ENCODE results near the gene ZNF280A.
"Not testable (repeated sequence)": the region's sequence is repeated elsewhere in the genome, so short reads cannot be mapped to it uniquely, and the experiment has no call there.

The ZNF280A gene

DNA sequence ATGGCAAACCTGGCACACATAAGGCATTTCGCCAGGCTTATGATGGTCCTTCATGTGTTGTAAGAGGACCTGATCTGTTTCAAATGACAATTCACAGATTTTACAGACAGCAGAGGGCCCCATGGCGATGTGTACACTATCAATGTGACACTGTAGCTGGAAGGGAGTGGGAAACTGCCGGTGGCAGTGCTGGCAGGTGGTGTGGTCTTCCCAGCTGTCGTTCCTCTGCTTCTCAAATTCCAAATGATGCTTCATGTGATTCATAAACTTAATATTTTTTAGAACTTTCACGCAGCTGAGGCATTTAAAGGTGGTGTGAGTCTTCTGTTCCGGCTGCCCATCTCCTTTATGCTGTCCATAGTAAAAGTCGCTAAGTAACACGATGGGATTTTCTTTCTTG is 5.6 kb downstream of the ZNF280A start:
- DNase-seq (ENCODE audit: low read depth in 2 of 3, low spot score in 2 of 3), result not testable (repeated sequence)

DNA sequence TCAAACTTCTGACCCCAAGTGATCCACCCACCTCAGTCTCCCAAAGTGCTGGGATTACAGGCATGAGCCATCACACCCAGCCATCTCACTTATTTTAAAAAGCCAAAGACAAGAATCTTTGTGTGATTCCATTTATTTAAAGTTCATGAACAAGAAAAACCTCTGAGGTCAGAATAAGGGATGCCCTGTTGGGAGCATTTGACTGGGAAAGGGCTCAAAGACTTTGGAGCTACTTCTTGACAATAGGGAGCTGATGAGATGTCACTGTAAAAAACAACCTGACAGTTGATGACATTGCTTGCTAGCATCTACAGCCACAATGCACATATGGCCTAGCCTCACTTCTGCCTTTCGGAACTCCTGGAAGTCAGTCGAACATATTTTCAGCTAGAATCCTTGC is 6.5 kb downstream of the ZNF280A start:
- DNase-seq (ENCODE audit: low read depth in 2 of 3, low spot score in 2 of 3), result no peak

DNA sequence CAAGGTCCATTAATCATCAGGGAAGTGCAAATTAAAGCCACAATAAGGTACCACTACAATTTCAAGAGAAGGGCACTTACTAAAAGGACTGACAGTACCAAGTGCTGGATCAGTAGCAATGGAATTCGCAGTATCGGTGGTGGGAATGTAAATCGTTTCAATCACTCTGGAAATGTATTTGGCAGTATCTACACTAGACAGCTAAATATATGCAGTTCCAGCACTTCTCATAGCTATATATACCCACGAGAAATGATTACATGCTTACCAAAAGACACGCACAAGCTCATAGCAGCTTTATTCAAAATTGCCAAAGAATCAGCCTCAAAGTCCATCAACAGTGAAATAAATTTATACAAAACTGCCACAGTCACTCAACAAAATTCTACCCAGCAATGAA is 7.1 kb downstream of the ZNF280A start:
- DNase-seq (ENCODE audit: low read depth in 2 of 3, low spot score in 2 of 3), result no peak

DNA sequence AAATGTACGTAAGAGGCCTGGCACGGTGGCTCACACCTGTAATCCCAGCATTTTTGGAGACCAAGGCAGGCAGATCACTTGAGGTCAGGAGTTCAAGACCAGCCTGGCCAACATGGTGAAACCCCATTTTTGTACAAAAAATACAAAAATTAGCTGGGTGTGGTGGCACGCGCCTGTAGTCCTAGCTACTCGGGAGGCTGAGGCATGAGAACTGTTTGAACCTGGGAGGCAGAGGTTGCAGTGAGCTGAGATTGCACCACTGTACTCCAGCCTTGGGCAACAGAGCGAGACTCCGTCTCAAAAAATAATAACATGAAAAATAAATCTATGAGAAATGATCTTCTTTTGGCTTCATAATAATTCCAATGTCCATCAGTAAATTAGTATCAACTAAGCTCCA is 9.2 kb downstream of the ZNF280A start:
- not testable (repeated sequence) for DNase-seq (ENCODE audit: low read depth in 2 of 3, low spot score in 2 of 3)

DNA sequence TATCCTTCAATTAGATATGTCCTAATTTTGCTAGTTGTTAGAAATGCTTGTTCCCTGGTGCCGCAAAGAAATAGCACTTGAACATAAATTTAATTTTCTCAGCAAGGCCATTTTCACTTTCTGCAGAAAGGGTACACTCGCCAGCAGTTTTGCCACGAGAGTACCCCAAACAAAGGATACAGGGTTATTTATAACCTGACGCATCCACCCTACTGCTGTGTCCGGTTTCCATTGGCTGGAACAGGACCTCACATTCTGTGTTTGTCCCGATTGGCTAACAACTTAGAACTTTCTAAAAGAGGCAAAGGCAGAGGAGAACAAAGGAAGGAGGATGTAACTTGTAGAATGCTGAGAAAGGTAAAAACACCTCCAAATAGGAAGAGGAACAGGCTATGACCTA is 10.2 kb downstream of the ZNF280A start:
- not testable (repeated sequence) for DNase-seq (ENCODE audit: low read depth in 2 of 3, low spot score in 2 of 3)

DNA sequence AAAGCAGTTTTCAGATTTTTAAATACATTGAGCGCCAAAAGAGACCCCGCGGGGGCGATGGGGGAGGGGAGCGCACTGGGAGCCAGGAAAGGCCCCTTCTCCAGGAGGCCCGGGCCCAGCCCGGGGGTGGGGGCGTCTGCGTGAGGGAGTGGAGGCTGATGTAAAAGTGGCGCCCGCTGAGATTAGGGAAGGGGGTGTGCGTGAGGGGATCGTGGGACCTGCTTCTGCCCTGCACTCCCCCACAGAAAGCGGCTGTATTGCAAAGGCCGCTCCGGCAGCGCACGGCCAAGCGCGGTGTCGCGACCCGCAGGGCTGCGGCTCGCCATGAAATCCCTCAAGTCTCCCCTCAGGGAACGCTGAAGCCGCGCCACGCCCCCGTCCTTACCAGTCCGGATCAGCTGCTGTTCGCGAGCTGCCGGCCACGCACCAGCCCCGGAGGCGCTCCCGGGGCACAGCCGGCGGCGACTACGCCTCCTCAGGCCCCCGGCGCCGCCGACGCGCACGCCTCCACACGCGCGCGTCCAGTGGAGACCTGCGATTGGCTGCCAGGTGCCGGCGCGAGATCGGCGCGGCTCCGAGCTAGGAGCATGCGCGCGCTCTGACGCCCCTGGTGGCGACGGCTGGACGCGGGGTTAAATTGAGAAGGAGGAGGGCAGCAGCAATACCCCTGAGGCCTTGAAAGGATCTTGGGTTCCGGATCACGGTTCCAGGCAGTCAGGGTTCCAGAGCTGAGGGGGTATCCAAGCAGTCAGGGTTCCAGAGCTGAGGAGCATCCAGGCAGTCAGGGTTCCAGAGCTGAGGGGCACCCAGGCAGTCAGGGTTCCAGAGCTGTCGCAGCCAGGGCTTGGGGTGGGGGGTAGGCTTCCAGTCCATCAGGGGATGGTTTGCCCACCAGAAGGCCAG is 11.5 kb downstream of the ZNF280A start, which contains the start of gene ZNF280B:
TSS of gene ZNF280B (minus strand) at position 469 of the 903 bp plus-strand sequence. CDS start 19,344 bp downstream, outside the sequence.
- peak; percentile 60 to 78 (median 77) for DNase-seq (ENCODE audit: low read depth in 2 of 3, low spot score in 2 of 3)

DNA sequence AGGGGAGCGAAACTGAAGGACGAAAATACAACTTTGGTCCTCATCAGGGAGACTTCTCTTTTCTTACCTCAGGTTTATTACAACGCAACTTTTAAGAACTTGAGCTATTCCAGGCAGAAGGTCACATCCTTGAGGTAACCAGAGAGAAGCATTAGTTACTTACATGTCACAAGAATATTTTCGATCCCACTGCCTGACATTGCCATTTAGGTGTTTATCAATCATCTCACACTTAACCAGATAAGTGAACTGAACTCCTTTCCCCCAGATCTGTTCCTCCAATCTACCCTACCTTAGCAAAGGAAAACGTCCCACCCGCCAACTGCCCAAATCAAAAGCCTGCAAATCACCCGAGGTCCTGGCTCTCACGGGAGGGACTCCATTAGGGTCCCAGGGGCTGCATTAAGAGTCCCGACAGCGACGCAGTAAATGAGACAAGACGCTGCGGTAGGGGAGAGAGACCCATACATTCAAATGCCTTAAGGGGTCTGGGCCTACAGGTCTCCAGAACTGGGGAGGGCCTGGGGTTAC is 12.3 kb downstream of the ZNF280A start:
- peak in 1 of 3 experiments; percentile 1 for DNase-seq (ENCODE audit: low read depth in 2 of 3, low spot score in 2 of 3)

DNA sequence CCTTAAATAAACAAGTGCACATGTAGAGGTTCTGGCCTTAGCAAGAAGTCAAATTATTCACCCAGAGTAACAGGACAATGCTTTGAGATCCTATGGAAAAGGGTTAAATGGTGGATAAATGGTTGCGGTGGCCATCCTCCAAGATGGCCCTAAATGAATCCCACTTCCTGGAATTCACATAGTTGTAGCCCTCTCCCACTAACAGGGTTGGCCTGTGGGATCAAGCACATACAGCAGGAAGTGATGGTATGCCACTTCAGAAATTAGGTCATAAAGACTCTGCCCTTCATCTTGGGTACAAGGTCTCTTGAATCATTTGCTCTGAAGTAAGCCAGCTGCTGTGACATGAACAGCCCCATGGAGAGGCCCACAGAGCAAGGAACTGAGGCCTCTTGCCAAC is 13.3 kb downstream of the ZNF280A start:
- no peak for DNase-seq (ENCODE audit: low read depth in 2 of 3, low spot score in 2 of 3)

DNA sequence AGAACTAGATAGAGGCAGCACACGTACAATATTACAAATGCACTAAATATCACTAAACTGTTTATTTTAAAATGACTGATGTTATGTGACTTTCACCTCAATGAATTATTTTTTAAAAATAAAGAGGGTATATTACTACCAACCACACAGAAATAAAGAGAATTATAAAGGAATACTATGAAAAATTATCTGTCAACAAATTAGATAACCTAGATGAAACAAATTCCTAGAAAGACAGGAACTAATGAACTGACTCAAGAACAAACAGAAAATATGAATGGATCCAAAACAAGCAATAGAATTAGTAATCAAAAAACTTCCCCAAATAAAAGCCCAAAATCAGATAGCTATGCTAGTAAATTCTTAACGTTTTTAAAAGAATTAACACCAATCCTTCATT is 21.8 kb downstream of the ZNF280A start:
- no peak for DNase-seq (ENCODE audit: low read depth in 2 of 3, low spot score in 2 of 3)

DNA sequence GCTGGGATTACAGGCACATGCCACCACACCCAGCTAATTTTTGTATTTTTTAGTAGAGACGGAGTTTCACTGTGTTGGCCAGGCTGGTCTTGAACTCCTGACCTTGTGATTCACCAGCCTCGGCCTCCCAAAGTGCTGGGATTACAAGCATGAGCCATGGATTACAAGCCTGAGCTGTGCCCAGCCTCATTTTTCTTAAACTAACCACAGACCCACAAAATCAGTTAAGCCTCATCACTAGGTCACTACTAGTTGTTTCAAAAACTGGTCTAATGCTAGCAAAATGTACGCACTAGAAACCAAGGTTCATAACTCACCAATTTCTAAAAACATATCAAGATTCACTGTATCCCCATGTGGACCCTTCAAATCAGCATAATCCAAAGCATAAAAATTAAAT is 28.5 kb downstream of the ZNF280A start:
- not testable (repeated sequence) for DNase-seq (ENCODE audit: low read depth in 2 of 3, low spot score in 2 of 3)

DNA sequence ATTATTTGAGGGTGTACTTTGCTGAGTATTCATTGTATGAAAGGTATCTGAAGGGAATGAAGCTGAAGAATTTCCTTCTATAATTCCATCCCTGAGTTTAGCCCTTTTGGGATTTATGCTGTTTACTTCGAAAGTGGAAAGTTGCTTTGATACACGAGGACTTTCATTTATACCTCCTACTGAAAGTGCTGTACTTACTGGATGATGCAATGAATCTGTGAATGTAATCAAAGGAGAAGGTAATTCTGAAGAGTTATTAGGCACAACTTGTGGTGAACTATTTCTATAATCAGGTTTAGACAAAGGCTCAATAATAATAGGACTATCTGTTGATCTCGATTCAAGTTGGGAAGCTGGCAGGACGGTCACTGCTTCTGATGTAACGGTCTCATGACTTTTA is 31.3 kb downstream of the ZNF280A start:
- DNase-seq (ENCODE audit: low read depth in 2 of 3, low spot score in 2 of 3), result no peak

DNA sequence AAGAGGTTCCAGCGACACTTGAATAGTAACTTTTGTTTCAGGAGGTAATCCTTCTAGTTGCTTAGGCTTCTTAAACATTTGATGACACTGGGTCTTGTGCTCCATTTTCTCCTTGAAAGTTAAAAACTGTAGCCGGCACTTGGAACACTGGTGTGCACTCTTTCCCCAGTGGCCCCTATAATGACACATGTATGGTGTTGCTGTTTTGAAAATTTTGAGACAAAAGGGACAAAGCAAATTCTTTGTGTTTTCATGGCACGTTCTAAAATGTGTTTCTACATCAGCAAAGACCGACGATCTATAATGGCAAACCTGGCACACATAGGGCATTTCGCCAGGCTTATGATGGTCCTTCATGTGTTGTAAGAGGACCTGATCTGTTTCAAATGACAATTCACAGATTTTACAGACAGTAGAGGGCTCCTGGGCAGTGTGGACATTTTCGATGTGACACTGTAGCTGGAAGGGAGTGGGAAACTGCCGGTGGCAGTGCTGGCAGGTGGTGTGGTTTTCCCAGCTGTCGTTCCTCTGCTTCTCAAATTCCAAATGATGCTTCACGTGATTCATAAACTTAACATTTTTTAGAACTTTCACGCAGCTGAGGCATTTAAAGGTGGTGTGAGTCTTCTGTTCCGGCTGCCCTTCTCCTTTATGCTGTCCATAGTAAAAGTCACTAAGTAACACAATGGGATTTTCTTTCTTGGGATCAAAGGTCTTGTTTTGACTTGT is 32.0 kb downstream of the ZNF280A start:
- DNase-seq (ENCODE audit: low read depth in 2 of 3, low spot score in 2 of 3), result no peak

DNA sequence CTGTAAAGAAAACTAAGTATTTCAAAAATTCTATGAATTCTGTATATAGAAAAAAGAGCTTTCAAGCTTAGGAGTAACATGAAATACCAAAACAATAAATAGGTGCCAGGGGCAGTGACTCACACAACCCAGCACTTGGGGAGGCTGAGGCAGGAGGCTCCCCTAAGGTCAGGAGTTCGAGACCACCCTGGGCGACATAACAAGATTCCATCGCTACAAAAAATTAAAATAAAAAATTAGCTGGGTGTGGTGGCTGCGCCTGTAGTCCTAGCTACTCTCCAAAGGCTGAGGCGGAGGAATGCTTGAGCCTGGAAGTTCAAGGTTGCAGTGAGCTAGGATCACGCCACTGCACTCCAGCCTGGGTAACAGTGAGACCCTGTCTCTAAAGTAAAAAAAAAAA is 33.0 kb downstream of the ZNF280A start:
- DNase-seq (ENCODE audit: low read depth in 2 of 3, low spot score in 2 of 3), result no peak

DNA sequence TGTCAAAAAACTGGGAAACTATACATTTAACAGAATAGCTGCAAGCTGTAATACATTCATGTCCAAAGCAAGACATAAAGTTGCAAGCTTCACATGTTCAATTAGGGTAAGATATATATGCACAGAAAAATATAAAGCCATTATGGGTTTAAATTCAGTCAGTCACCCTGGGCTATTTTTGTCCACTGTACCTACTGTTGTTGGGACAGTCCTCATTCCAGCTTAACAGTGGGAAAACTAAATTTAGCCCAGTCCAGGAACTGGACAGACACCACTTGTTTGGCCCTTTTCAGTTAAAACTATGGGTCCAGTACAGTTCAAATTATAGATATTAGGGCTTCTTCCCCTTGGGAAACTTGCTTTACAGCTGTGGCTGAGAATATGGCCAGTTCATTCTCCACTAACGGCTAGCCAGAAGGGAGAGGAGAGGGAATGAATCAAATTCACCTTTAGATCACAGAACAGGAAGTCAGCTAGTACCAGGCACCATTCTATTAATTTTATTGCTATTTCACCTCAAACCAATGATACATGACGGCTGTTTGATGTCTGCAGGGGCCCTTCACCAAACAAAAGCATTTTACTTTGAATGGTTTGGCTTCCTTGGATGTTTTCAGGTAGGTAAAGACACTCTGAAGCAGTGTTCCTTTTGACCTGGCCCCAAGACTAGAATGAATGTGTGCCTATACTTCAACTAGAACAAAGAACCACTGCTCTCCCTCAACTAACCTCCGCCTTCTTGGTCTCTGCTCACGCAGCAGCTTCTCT is 33.8 kb downstream of the ZNF280A start:
- no peak for DNase-seq (ENCODE audit: low read depth in 2 of 3, low spot score in 2 of 3)

DNA sequence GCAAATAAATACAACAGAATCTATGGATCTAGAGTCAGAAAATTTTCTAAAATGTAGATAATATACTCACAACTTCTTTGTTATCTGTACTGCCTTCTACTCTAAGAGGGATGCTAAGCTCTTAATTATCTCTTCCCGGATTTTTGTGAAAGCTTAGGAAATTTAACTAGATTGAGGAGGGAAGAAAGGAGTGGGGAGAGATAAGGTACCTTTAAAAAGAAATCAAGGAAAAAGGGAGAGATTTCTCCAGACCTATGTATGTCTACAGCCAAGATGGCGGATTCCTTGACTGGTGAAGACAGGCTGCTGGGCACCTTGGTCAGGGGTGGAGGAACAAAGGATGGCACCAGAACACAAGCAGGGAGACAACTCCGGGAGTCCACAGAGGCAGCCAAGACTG is 34.5 kb downstream of the ZNF280A start:
- no peak for DNase-seq (ENCODE audit: low read depth in 2 of 3, low spot score in 2 of 3)

DNA sequence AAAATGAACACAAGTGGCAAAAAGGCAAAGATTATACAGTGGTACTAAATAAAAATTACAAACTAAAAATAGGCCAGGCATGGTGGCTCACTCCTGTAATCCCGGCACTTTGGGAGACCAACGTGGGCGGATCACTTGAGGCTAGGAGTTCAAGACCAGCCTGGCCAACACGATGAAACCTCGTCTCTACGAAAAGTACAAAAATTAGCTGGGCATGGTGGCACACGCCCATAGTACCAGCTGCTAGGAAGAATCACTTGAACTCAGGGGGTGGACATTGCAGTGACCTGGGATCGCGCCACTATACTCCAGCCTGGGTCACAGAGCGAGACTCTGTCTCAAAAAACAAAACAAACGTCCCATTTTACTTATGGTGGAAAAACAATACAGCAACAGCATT is 36.0 kb downstream of the ZNF280A start:
- DNase-seq (ENCODE audit: low read depth in 2 of 3, low spot score in 2 of 3), result no peak

DNA sequence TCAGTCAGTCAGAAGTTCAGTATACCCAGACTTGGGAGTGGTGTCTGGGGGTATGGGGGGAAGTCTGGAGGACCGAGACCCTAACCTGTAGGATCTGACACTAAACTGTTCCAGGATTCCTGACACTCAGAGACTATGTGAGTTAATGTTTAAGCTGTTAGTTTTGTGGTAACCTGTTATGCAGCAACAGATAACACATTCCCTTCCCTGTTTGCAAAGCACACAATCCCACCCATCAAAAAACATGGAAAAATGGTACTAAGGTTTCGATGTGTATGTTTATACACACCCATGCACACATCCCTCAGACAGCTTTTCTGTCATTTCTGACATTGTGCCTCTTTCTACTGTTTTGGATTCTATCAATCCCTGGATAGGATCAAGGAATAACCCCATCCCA is 39.1 kb downstream of the ZNF280A start:
- DNase-seq (ENCODE audit: low read depth in 2 of 3, low spot score in 2 of 3), result no peak

DNA sequence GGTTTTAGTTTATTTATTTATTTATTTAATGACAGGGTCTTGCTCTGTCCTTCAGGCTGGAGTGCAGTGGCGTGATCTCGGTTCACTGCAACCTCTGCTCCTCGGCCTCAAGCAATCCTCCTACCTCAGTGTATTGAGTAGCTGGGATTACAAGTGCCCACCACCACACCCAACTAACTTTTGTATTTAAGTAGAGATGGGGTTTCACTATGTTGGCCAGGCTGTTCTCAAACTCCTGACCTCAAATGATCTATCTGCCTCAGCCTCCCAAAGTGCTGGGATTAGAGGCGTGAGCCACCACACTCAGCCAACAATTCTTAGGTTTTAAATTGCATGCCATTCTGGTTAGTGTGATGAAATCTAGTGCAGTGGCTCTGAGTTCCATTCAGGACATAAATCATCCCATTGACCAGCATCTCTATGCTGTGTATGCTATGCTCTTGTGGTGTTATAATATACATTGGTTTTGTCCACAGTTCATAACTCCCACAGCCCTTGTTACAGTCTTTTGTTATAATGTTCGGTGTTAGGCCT is 40.0 kb downstream of the ZNF280A start:
- no peak for DNase-seq (ENCODE audit: low read depth in 2 of 3, low spot score in 2 of 3)

DNA sequence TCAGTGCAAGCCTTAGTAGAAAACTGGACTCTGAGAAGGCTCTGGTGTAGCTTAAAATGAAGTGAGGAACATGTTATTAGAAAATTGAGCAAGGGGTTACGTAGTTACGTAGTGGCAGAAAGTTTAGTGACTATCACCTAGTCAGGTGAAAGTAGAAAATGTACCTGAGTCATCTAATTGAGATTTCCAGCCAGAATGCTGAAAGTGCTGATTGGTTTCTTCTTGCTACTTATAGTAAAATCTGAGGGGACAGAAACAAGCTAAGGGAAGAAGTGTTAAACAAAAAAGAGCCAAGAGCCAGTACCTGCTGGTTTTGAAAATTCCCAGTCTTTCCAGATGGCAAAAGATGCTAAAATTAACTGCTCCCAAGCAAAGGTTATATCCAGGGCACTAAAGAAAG is 41.0 kb downstream of the ZNF280A start:
- no peak for DNase-seq (ENCODE audit: low read depth in 2 of 3, low spot score in 2 of 3)

DNA sequence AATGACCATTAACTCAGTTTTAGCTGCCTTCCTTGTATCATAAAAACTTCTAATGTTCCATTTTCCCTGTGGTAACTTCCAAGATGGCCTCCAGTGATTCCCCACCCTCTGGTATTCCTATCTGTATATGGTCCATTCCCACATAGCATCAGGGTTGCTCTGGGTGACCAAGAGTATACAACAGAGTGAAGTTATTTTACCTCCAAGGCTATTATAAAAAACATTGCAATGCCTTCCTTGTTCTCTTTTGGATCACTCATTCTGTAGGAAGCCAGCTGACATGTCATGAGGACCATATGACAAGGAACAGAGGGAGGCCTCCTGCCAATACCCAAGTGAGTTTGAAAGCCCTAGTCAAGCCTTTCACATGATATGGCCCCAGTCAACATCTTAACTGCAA is 41.6 kb downstream of the ZNF280A start:
- DNase-seq (ENCODE audit: low read depth in 2 of 3, low spot score in 2 of 3), result no peak

DNA sequence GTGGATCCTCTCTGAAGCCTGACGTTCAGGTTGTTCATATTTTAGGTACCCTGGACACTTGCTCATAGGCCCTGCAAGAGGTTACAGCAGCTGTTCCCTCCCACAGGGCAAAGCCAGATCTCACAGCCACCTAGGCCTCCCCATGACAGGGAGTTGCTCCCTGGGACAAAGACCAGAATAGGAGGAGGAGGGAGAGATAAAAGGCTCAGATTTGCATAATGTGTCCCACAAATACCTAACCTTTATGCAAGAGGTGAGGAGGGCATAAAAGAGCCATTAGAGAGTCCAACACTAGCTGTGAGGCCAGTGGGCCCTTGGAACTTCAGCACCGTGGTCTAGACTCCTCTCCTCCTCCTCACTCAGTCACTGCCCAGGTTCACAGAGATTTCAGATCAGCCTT is 45.3 kb downstream of the ZNF280A start:
- no peak for DNase-seq (ENCODE audit: low read depth in 2 of 3, low spot score in 2 of 3)

Measured in activated CD8-positive, alpha-beta memory T cell treated with anti-CD3 and anti-CD28 coated beads for 48 hours (primary cell).